GM12878 (cell line): ENCODE data around the gene CRACDL. TPM values are rescaled to one million over a fixed set of nuclear protein-coding genes. Genes with fewer than 3 reads are reported as not detected.

Source experiments
- ATAC-seq: fragments of 200-7000 bp; cut with Tn5 transposase; 3 replicates; pipeline ENCODE4 v1.9.1; 2020; ENCODE audit warnings: mild to moderate bottlenecking, moderate library complexity
- BruUV-seq: library from RNA; stranded (reverse); fragments of 400-500 nt; replicated peaks from 2 replicates; lab custom pipeline; 2021; lab: Mats Ljungman, UMichigan
- CTCF ChIA-PET: fragments of 300-600 bp; sonication (Branson Sonifier 250); formaldehyde crosslinking; extraction: SDS; loops from one replicate; lab custom pipeline; 2021; ENCODE audit warnings: inconsistent platforms; lab: Yijun Ruan, JAX
- POLR2A ChIA-PET: fragments of 350-600 bp; formaldehyde crosslinking; extraction: SDS; loops from one replicate; lab custom pipeline; 2021; ENCODE audit warnings: inconsistent platforms; lab: Charles Lee
- RAD21 ChIA-PET: fragments of 300-600 bp; sonication (Branson Sonifier 250); formaldehyde crosslinking; loops from one replicate; lab custom pipeline; 2023; ENCODE audit warnings: antibody characterized with exemption; ENCODE audit not compliant: unreplicated experiment; lab: Charles Lee
- SMC1A ChIA-PET: fragments of 300-600 bp; sonication (Branson Sonifier 250); formaldehyde crosslinking; loops from one replicate; lab custom pipeline; 2023; ENCODE audit not compliant: unreplicated experiment, uncharacterized antibody; lab: Charles Lee
- DNase-seq: peaks from one replicate; pipeline ENCODE4 v3.0.0-alpha.2; 2011; ENCODE audit warnings: low read depth, low spot score
- FAIRE-seq: peaks from 3 replicates; lab custom pipeline; 2011; peaks lifted over from hg19 to GRCh38; lab: Jason Lieb, UNC
- H2AFZ ChIP-seq: 2 replicates; pipeline ENCODE4 v1.6.0; 2011; ENCODE audit warnings: low read depth, low read length, control low read depth; ENCODE audit not compliant: control insufficient read depth
- H3K27ac ChIP-seq: 2 replicates; pipeline ENCODE4 v1.5.1; 2011; ENCODE audit warnings: control low read depth; ENCODE audit not compliant: control insufficient read depth, insufficient read depth
- H3K27me3 ChIP-seq, 2 experiments: replicated peaks in 1 of 2; 2 replicates each; pipeline versions ENCODE4 v1.6.0 to v1.6.1; 2011; ENCODE audit warnings: low read length in 1 of 2; ENCODE audit not compliant: control insufficient read depth in 2 of 2, insufficient read depth in 2 of 2
- H3K36me3 ChIP-seq, 2 experiments: 2 replicates each; pipeline ENCODE4 v1.5.1; 2011; ENCODE audit warnings: low read length in 1 of 2; ENCODE audit not compliant: control insufficient read depth in 2 of 2, insufficient read depth in 2 of 2
- H3K4me1 ChIP-seq: 2 replicates; pipeline ENCODE4 v1.6.1; 2011; ENCODE audit warnings: mild to moderate bottlenecking, low read length, moderate library complexity, mixed read lengths; ENCODE audit not compliant: control insufficient read depth, insufficient read depth
- H3K4me2 ChIP-seq: 2 replicates; pipeline ENCODE4 v1.6.0; 2011; ENCODE audit warnings: control low read depth; ENCODE audit not compliant: control insufficient read depth, insufficient read depth
- H3K4me3 ChIP-seq: fragments of 200-600 bp; sonication (generic); 2 replicates; pipeline ENCODE4 v1.5.1; 2016
- H3K79me2 ChIP-seq: 2 replicates; pipeline ENCODE4 v1.6.0; 2011; ENCODE audit warnings: low read length; ENCODE audit not compliant: control insufficient read depth, insufficient read depth
- H3K9ac ChIP-seq: 2 replicates; pipeline ENCODE4 v1.8.0; 2011; ENCODE audit warnings: low read length, control low read depth, mixed read lengths; ENCODE audit not compliant: control insufficient read depth, insufficient read depth
- H3K9me3 ChIP-seq: replicated peaks from 3 replicates; pipeline ENCODE4 v1.5.1; 2011; ENCODE audit warnings: mild to moderate bottlenecking, low read length; ENCODE audit not compliant: control insufficient read depth, insufficient read depth
- H4K20me1 ChIP-seq: 2 replicates; pipeline ENCODE4 v1.6.0; 2011; ENCODE audit not compliant: control insufficient read depth, insufficient read depth
- CBFB ChIP-seq: IDR thresholded peaks from 2 replicates; pipeline ENCODE4 v1.6.1; 2016; ENCODE audit warnings: antibody characterized with exemption, low read depth
- CEBPZ ChIP-seq: fragments of 150-350 bp; IDR thresholded peaks from 2 replicates; pipeline ENCODE4 v1.6.1; 2016; ENCODE audit warnings: low read depth, low read length
- E2F4 ChIP-seq: IDR thresholded peaks from 2 replicates; pipeline ENCODE4 v1.6.1; 2012; ENCODE audit warnings: low read depth, low read length, improper control_type of control experiment
- ETV6 ChIP-seq, 2 experiments: fragments of 450-650 bp in 1 of 2; IDR thresholded peaks in 1 of 2; conservative IDR thresholded peaks in 1 of 2; 2 replicates each; pipeline ENCODE4 v1.6.1; 2014; ENCODE audit warnings: antibody characterized with exemption in 1 of 2, borderline replicate concordance in 1 of 2, low read depth in 1 of 2, mild to moderate bottlenecking in 1 of 2, moderate library complexity in 1 of 2
- LARP7 ChIP-seq: fragments of 450-650 bp; IDR thresholded peaks from 2 replicates; pipeline ENCODE4 v1.6.1; 2017; ENCODE audit warnings: mild to moderate bottlenecking
- MYC ChIP-seq: IDR thresholded peaks from 2 replicates; pipeline ENCODE4 v1.6.1; 2011; ENCODE audit warnings: mild to moderate bottlenecking, low read length, moderate library complexity, inconsistent platforms; ENCODE audit not compliant: insufficient read depth, insufficient replicate concordance, insufficient read length, severe bottlenecking
- SMARCA5 ChIP-seq: fragments of 450-650 bp; IDR thresholded peaks from 2 replicates; pipeline ENCODE4 v1.6.1; 2017; ENCODE audit warnings: mild to moderate bottlenecking
- TCF12 ChIP-seq: IDR thresholded peaks from 2 replicates; pipeline ENCODE4 v1.6.1; 2011; ENCODE audit warnings: low read depth, mild to moderate bottlenecking, low read length
- ZNF384 ChIP-seq: IDR thresholded peaks from 2 replicates; pipeline ENCODE4 v1.6.1; 2012; ENCODE audit warnings: low read depth, mild to moderate bottlenecking, low read length, improper control_type of control experiment, borderline replicate concordance
- WGBS: methylation state at CpG from one replicate; pipeline ENCODE4 v1.1.6; 2016; ENCODE audit warnings: low lambda C conversion rate; ENCODE audit not compliant: insufficient replicate concordance, insufficient coverage; ENCODE audit errors: missing lambda C conversion rate; 5-methylcytosine and 5-hydroxymethylcytosine counted together
- in situ Hi-C: fragments of 300-500 bp; cut with MboI; formaldehyde crosslinking; loops from 9 replicates; pipeline ENCODE4 v1.14.3; 2018; ENCODE audit warnings: mixed read lengths
- intact Hi-C: fragments of 100-400 bp; cut with micrococcal nuclease; formaldehyde crosslinking; loops from one replicate; pipeline ENCODE4 v1.14.2; 2022; ENCODE audit not compliant: unreplicated experiment
- polyA plus RNA-seq, 11 experiments: library from polyadenylated mRNA; depleted of rRNA in 4 of 11; unstranded in 6 of 11; stranded (reverse) in 5 of 11; fragments of >200 nt; fragmentation: Nextera tagmentation in 4 of 11; fragmentation: Illumina TruSeq in 1 of 11; extraction: Ambion mirVana in 4 of 11; extraction: Trizol in 1 of 11; gene quantifications; 1 replicate in 1 of 11; 2 replicates in 10 of 11; pipeline versions ENCODE4 v1.2.1 to v1.2.3, GENCODE V29; 2011 to 2016; ENCODE audit warnings: inconsistent platforms in 2 of 11, missing spikeins in 2 of 11, low read depth in 1 of 11
- total RNA-seq, 4 experiments: library from RNA; depleted of rRNA in 3 of 4; stranded (reverse); fragments of >200 nt in 3 of 4; fragmentation: Illumina TruSeq in 1 of 4; extraction: Trizol in 1 of 4; gene quantifications; 2 replicates each; pipeline versions ENCODE4 v1.2.1 to v1.2.3, GENCODE V29; 2013 to 2021
- TF ChIP-seq, protein P1 (sequence below): fragments of 450-650 bp; conservative IDR thresholded peaks from 2 replicates; pipeline ENCODE4 v1.6.1; 2017; ENCODE audit warnings: mild to moderate bottlenecking, moderate library complexity
- TF ChIP-seq, protein P2 (sequence below): IDR thresholded peaks from 2 replicates; pipeline ENCODE4 v1.6.1; 2012; ENCODE audit warnings: low read depth, low read length, improper control_type of control experiment

CRACDL gene
- total and polyA plus RNA-seq, 10 of the 15 experiments (the other 5 are each of a cell fraction or from before 2014, with no cell fraction given): 0.03 to 0.72 (median 0.14) TPM

GRCh38 chr2:98749066-98749450 is 187.0 kb downstream of the CRACDL start (continued):
- TF ChIP-seq CBFB (no peak), LARP7 (no peak), MYC (no peak), SMARCA5 (no peak), ZNF384 (no peak)

DNA sequence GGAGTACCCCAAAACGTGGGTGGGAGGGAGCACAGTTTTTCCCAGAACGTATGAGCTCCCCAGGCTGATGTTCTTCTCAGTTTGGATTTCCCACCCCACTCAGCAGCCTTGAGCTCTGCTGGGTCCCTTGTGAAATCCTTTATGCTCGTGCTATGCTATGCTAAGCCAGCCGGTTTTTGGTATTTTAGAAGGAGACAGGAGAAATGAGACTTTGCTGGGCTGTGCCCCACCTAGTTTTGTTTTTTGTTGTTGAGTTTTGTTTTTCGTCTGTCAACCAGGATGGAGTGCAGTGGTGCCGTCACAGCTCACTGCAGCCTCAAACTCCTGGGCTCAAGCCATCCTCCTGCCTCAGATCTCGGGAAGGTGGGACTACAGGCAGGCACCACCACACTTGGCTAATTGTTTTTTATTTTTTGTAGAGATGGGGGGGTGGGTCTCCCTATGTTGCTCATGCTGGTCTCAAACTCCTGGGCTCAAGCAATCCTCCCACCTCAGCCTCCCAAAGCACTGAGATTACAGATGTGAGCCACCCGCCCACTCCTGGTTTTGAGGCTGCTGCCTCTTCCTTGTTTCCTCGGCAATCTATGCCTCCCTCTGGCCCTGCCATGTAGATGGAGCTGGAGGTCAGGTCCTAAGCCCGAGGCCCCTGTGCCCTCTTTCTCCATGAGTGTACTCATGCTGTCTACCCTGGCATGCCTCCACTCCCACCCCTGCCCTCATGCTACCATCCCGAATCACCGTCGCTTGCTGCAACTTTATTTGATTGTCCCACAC is 187.5 kb downstream of the CRACDL start:
- intact Hi-C loops: no loop called here
- TF ChIP-seq E2F4: no peak
- TF ChIP-seq CEBPZ: no peak
- TF ChIP-seq SMARCA5: no peak
- TF ChIP-seq TCF12: no peak
- TF ChIP-seq, protein P1, sequence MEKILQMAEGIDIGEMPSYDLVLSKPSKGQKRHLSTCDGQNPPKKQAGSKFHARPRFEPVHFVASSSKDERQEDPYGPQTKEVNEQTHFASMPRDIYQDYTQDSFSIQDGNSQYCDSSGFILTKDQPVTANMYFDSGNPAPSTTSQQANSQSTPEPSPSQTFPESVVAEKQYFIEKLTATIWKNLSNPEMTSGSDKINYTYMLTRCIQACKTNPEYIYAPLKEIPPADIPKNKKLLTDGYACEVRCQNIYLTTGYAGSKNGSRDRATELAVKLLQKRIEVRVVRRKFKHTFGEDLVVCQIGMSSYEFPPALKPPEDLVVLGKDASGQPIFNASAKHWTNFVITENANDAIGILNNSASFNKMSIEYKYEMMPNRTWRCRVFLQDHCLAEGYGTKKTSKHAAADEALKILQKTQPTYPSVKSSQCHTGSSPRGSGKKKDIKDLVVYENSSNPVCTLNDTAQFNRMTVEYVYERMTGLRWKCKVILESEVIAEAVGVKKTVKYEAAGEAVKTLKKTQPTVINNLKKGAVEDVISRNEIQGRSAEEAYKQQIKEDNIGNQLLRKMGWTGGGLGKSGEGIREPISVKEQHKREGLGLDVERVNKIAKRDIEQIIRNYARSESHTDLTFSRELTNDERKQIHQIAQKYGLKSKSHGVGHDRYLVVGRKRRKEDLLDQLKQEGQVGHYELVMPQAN: no peak
- TF ChIP-seq ETV6 (conservative IDR thresholded peaks at IDR 0.05 in 1 of 2, IDR thresholded peaks at IDR 0.05 in 1 of 2; ENCODE audit: borderline replicate concordance in 1 of 2, low read depth in 1 of 2): no peak
- TF ChIP-seq, protein P2, sequence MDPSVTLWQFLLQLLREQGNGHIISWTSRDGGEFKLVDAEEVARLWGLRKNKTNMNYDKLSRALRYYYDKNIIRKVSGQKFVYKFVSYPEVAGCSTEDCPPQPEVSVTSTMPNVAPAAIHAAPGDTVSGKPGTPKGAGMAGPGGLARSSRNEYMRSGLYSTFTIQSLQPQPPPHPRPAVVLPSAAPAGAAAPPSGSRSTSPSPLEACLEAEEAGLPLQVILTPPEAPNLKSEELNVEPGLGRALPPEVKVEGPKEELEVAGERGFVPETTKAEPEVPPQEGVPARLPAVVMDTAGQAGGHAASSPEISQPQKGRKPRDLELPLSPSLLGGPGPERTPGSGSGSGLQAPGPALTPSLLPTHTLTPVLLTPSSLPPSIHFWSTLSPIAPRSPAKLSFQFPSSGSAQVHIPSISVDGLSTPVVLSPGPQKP: no peak

More for the DNA sequence above, 187.5 kb downstream of the CRACDL start:
- peak overlapping the region; percentile 40; the same call in 1 of the 2 replicates for H2AFZ ChIP-seq
- BruUV-seq: no TSS peak
- ChIA-PET RAD21 (interaction anchor here (0.8 to 1.1 kb wide), 2 partner anchors 9 to 19 kb away, joined by 3 read pairs; no protein-coding TSS in a partner anchor), POLR2A (interaction anchor here (0.6 to 1.1 kb wide), 3 partner anchors 9 to 18 kb away, joined by 3 read pairs; partner anchors contain the start of gene MGAT4A), SMC1A (interaction anchor here (1.6 to 2.5 kb wide), 5 partner anchors 9 to 99 kb away, joined by 4 to 14 read pairs (median 6); no protein-coding TSS in a partner anchor), CTCF (interaction anchor here (0.7 to 3.0 kb wide), 2 partner anchors 9 to 10 kb away, joined by 3 to 17 read pairs; no protein-coding TSS in a partner anchor)
- H3K4me2 ChIP-seq: peak overlapping the region; percentile 51
- no peaks in the 10 kb centered on the region for H3K79me2 ChIP-seq
- H4K20me1 ChIP-seq: no peaks in the 10 kb centered on the region
- no peak for DNase-seq
- ATAC-seq: peak; percentile 76
- no peak overlapping the region for H3K9ac ChIP-seq
- H3K4me1 ChIP-seq: peaks cover 23% of the 10 kb centered on the region
- no peaks in the 10 kb centered on the region for H3K27me3 ChIP-seq
- no peak for FAIRE-seq
- WGBS: 16% methylated on average over 13 of the region's 13 CpGs
- H3K4me3 ChIP-seq: peak overlapping the region; percentile 37; the same call in 1 of the 2 replicates
- H3K27ac ChIP-seq: peak overlapping the region; percentile 45
- no peaks in the 10 kb centered on the region for H3K36me3 ChIP-seq
- peaks cover 2% of the 10 kb centered on the region; the same call in 2 of the 3 replicates for H3K9me3 ChIP-seq
- in situ Hi-C loops: no loop called here
